Right lobe of liver (tissue), 4 donors: ENCODE data around the gene CRYL1.

Experiments used
- POLR2A ChIP-seq: fragments of 450-650 bp; IDR thresholded peaks from one replicate; pipeline ENCODE4 v1.6.1; 2017; ENCODE audit warnings: antibody characterized with exemption, mild to moderate bottlenecking
- TF ChIP-seq, protein P1 (sequence below), 4 donors: fragments of 200-600 bp in 3 of 4; fragments of 450-650 bp in 1 of 4; IDR thresholded peaks; one replicate each; pipeline versions ENCODE4 v1.5.1 to v1.8.0; 2016 to 2022; ENCODE audit warnings: antibody characterized with exemption in 4 of 4, mild to moderate bottlenecking in 2 of 4
- donor health status: DM: no; HTN: no; CAD: no.
- donor health status: DM: no; HTN: no; CAD: no.
- donor health status: DM: no; HTN: yes; CAD: no.

DNA sequence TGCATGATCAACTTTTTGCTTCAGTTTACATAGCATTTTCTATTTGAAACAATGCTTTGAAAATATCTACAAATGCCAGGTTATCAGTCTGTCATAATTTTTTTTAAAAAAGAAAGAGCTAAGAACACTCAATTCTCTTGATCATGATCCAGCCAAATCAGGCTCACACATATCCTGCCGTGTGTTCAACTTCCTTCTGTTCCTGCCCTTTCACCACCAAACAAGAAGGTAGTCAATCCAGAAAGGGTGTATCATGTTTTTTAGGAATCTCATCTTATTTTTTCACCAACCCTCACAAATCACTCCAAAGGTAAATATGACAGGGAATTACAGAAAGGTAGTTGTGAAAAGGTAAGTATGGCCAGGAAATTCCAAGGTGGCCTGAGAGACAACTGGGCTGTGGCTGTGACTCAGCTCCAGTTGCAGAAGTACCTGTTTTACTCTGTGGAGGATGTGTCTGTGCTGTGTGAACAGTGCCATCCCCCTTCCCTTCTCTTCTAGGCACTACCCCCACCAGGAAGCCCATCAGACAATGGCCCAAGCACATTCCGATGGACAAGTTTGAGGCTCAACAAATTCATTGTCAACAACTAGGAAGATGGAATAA is 154.7 kb downstream of the CRYL1 start:
- TF ChIP-seq, protein P1, sequence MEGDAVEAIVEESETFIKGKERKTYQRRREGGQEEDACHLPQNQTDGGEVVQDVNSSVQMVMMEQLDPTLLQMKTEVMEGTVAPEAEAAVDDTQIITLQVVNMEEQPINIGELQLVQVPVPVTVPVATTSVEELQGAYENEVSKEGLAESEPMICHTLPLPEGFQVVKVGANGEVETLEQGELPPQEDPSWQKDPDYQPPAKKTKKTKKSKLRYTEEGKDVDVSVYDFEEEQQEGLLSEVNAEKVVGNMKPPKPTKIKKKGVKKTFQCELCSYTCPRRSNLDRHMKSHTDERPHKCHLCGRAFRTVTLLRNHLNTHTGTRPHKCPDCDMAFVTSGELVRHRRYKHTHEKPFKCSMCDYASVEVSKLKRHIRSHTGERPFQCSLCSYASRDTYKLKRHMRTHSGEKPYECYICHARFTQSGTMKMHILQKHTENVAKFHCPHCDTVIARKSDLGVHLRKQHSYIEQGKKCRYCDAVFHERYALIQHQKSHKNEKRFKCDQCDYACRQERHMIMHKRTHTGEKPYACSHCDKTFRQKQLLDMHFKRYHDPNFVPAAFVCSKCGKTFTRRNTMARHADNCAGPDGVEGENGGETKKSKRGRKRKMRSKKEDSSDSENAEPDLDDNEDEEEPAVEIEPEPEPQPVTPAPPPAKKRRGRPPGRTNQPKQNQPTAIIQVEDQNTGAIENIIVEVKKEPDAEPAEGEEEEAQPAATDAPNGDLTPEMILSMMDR (IDR thresholded peaks at IDR 0.05), result no peak
- TF ChIP-seq POLR2A, result no peak
